Left colon (tissue), 2 donors: ENCODE data around the gene RNFT2. TPM values are rescaled to one million over a fixed set of nuclear protein-coding genes. Genes with fewer than 3 reads are reported as not detected.
"Not testable (repeated sequence)": the region's sequence is repeated elsewhere in the genome, so short reads cannot be mapped to it uniquely, and the experiment has no call there.

Source experiments
- ATAC-seq: fragments of 200-7000 bp; cut with Tn5 transposase; one replicate; pipeline ENCODE4 v1.9.1; 2020; ENCODE audit warnings: mild to moderate bottlenecking, moderate library complexity
- DNase-seq, 2 donors: peaks; one replicate each; pipeline ENCODE4 v3.0.0-alpha.2; 2020
- intact Hi-C, 2 donors: fragments of 100-400 bp; cut with DNase I in 1 of 2; cut with micrococcal nuclease in 1 of 2; formaldehyde crosslinking; loops; one replicate each; pipeline versions ENCODE4 v1.11.2 to v1.14.0; 2022; cut with DNase I, micrococcal nuclease
- total RNA-seq, 2 donors: library from RNA; stranded (reverse); fragmentation: NEBNext Ultra II Directional; extraction: Animal tissue kit (Norgen Biotek cat#: 25700); gene quantifications; one replicate each; pipeline ENCODE4 v1.2.1, GENCODE V29; 2021
- donor health status: DM: no; HTN: no; CAD: no.
- donor health status: DM: yes; HTN: yes; CAD: no.

The RNFT2 gene
- total RNA-seq, 2 donors from 2014 or later: 2.3 to 2.8 TPM

GRCh38 chr12:116735951-116736599 is 2.0 kb upstream of the RNFT2 start:
- DNase-seq: peak; percentile 32 to 66
- intact Hi-C loops: no loop called here
- peak; percentile 57 for ATAC-seq

- DNase-seq (peak; percentile 43 to 44), ATAC-seq (peak; percentile 22)
- intact Hi-C loops: no loop called here
Observed at GRCh38 chr12:116736962-116737773, 947 bp upstream of the RNFT2 start.

- no peak for ATAC-seq
- no peak for DNase-seq
- intact Hi-C loops: no loop called here
Observed at GRCh38 chr12:116739381-116739887, 1.3 kb downstream of the RNFT2 start.

GRCh38 chr12:116742787-116743186 is 4.7 kb downstream of the RNFT2 start:
- DNase-seq, ATAC-seq, intact Hi-C loops: not testable (repeated sequence)

- intact Hi-C loops: no loop called here
- no peak for DNase-seq
- no peak for ATAC-seq
Observed at GRCh38 chr12:116744766-116745165, 6.7 kb downstream of the RNFT2 start.

- intact Hi-C loops: no loop called here
- DNase-seq (no peak), ATAC-seq (no peak)
Observed at GRCh38 chr12:116745554-116745953, 7.4 kb downstream of the RNFT2 start.

GRCh38 chr12:116749884-116750283 is 11.8 kb downstream of the RNFT2 start:
- no peak for DNase-seq
- intact Hi-C loops: no loop called here
- ATAC-seq: no peak

- intact Hi-C loops: no loop called here
- DNase-seq (no peak), ATAC-seq (no peak)
Observed at GRCh38 chr12:116750298-116750697, 12.2 kb downstream of the RNFT2 start.

GRCh38 chr12:116754097-116754496 is 16.0 kb downstream of the RNFT2 start:
- ATAC-seq, intact Hi-C loops, DNase-seq: not testable (repeated sequence)

GRCh38 chr12:116754783-116755182 is 16.7 kb downstream of the RNFT2 start:
- ATAC-seq, intact Hi-C loops, DNase-seq: not testable (repeated sequence)

- intact Hi-C loops: no loop called here
- DNase-seq (peak in 1 of 2 donors; percentile 28), ATAC-seq (peak; percentile 75)
Observed at GRCh38 chr12:116759783-116760621, 21.9 kb downstream of the RNFT2 start.

GRCh38 chr12:116760622-116761020 is 22.5 kb downstream of the RNFT2 start:
- ATAC-seq (no peak), DNase-seq (no peak)
- intact Hi-C loops: no loop called here

- intact Hi-C loops: no loop called here
- ATAC-seq (no peak), DNase-seq (no peak)
Observed at GRCh38 chr12:116761499-116761898, 23.4 kb downstream of the RNFT2 start.

GRCh38 chr12:116765271-116765670 is 27.2 kb downstream of the RNFT2 start:
- intact Hi-C loops: no loop called here
- no peak for ATAC-seq
- no peak for DNase-seq

- intact Hi-C loops: no loop called here
- ATAC-seq (no peak), DNase-seq (no peak)
Observed at GRCh38 chr12:116766285-116766684, 28.2 kb downstream of the RNFT2 start.

GRCh38 chr12:116766746-116767145 is 28.6 kb downstream of the RNFT2 start:
- DNase-seq (no peak), ATAC-seq (no peak)
- intact Hi-C loops: no loop called here

GRCh38 chr12:116771651-116772050 is 33.5 kb downstream of the RNFT2 start:
- DNase-seq: no peak
- ATAC-seq: no peak
- intact Hi-C loops: no loop called here

- intact Hi-C loops: no loop called here
- ATAC-seq (peak; percentile 85), DNase-seq (no peak)
Observed at GRCh38 chr12:116773276-116773731, 35.2 kb downstream of the RNFT2 start.

- ATAC-seq (no peak), DNase-seq (no peak)
- intact Hi-C loops: no loop called here
Observed at GRCh38 chr12:116774020-116774419, 35.9 kb downstream of the RNFT2 start.
